HG03175 (cell line): ENCODE measurements around the gene NEK11.
"Not testable (repeated sequence)": the region's sequence is repeated elsewhere in the genome, so short reads cannot be mapped to it uniquely, and the experiment has no call there.

Source experiments
- ATAC-seq: cut with Tn5 transposase; IDR thresholded peaks from one replicate; pipeline ENCODE4 v1.9.1; 2021; ENCODE audit warnings: mild to moderate bottlenecking, moderate library complexity; ENCODE audit not compliant: unreplicated experiment

Gene NEK11

GRCh38 chr3:131283862-131284261 lies 257.2 kb downstream of the NEK11 start:
- ATAC-seq: no peak

GRCh38 chr3:131284302-131284701 lies 257.6 kb downstream of the NEK11 start:
- no peak for ATAC-seq

- no peak for ATAC-seq
These were observed 258.8 kb downstream of the NEK11 start for GRCh38 chr3:131285456-131285855.

GRCh38 chr3:131299836-131300235 lies 273.2 kb downstream of the NEK11 start:
- ATAC-seq: no peak

- ATAC-seq: no peak
These were observed 277.2 kb downstream of the NEK11 start for GRCh38 chr3:131303848-131304247.

GRCh38 chr3:131304890-131305289 lies 278.2 kb downstream of the NEK11 start:
- no peak for ATAC-seq

- no peak for ATAC-seq
These were observed 279.6 kb downstream of the NEK11 start for GRCh38 chr3:131306242-131306641.

GRCh38 chr3:131314318-131314717 lies 287.6 kb downstream of the NEK11 start:
- no peak for ATAC-seq

GRCh38 chr3:131315162-131315561 lies 288.5 kb downstream of the NEK11 start:
- no peak for ATAC-seq

GRCh38 chr3:131317667-131318066 lies 291.0 kb downstream of the NEK11 start:
- no peak for ATAC-seq

GRCh38 chr3:131323014-131323413 lies 296.3 kb downstream of the NEK11 start:
- no peak for ATAC-seq

- ATAC-seq: no peak
These were observed 297.1 kb downstream of the NEK11 start for GRCh38 chr3:131323792-131324191.

- no peak for ATAC-seq
These were observed 298.2 kb downstream of the NEK11 start for GRCh38 chr3:131324923-131325322.

- ATAC-seq: no peak
These were observed 299.6 kb downstream of the NEK11 start for GRCh38 chr3:131326307-131326706.

- ATAC-seq: no peak
These were observed 302.0 kb downstream of the NEK11 start for GRCh38 chr3:131328721-131329120.

GRCh38 chr3:131329774-131330173 lies 303.1 kb downstream of the NEK11 start:
- ATAC-seq: peak; percentile 68

GRCh38 chr3:131331456-131332085 lies 304.9 kb downstream of the NEK11 start:
- ATAC-seq: not testable (repeated sequence)

- no peak for ATAC-seq
These were observed 312.4 kb downstream of the NEK11 start for GRCh38 chr3:131338948-131339640.

- ATAC-seq: no peak
These were observed 315.1 kb downstream of the NEK11 start for GRCh38 chr3:131341761-131342160.

GRCh38 chr3:131348911-131349310 lies 322.2 kb downstream of the NEK11 start:
- no peak for ATAC-seq

GRCh38 chr3:131349454-131349853 lies 322.8 kb downstream of the NEK11 start:
- ATAC-seq: no peak

GRCh38 chr3:131349946-131350347 lies 323.3 kb downstream of the NEK11 start:
- no peak for ATAC-seq

GRCh38 chr3:131350506-131350905 lies 323.8 kb downstream of the NEK11 start:
- ATAC-seq: no peak
